ENCODE results near the gene GARIN6.
"Not testable (repeated sequence)": the region's sequence is repeated elsewhere in the genome, so short reads cannot be mapped to it uniquely, and the experiment has no call there.

The GARIN6 gene

GRCh38 chr12:99647453-99647852 lies at the start of gene GARIN6:
Gene GARIN6 (plus strand): TSS chr12:99647753. CDS start chr12:99648175, 422 bp downstream.
- DNase-seq: no peak

GRCh38 chr12:99598785-99599184 lies 48.8 kb upstream of the GARIN6 start:
- DNase-seq: no peak

GRCh38 chr12:99600388-99600787 lies 47.2 kb upstream of the GARIN6 start:
- no peak for DNase-seq

- DNase-seq: no peak
Observed at GRCh38 chr12:99609455-99610181, 37.9 kb upstream of the GARIN6 start.

- DNase-seq: no peak
Observed at GRCh38 chr12:99611117-99611516, 36.4 kb upstream of the GARIN6 start.

GRCh38 chr12:99611599-99611998 lies 36.0 kb upstream of the GARIN6 start:
- DNase-seq: no peak

GRCh38 chr12:99618657-99619056 lies 28.9 kb upstream of the GARIN6 start:
- no peak for DNase-seq

- DNase-seq: no peak
Observed at GRCh38 chr12:99619389-99620158, 28.0 kb upstream of the GARIN6 start.

- no peak for DNase-seq
Observed at GRCh38 chr12:99620159-99620479, 27.4 kb upstream of the GARIN6 start.

- not testable (repeated sequence) for DNase-seq
Observed at GRCh38 chr12:99624591-99624990, 23.0 kb upstream of the GARIN6 start.

- DNase-seq: no peak
Observed at GRCh38 chr12:99627459-99627858, 20.1 kb upstream of the GARIN6 start.

GRCh38 chr12:99644629-99645028 lies 2.9 kb upstream of the GARIN6 start:
- DNase-seq: no peak

- no peak for DNase-seq
Observed at GRCh38 chr12:99648183-99648582, 630 bp downstream of the GARIN6 start.

GRCh38 chr12:99649551-99649950 lies 2.0 kb downstream of the GARIN6 start:
- DNase-seq: no peak

GRCh38 chr12:99658671-99659349 lies 11.3 kb downstream of the GARIN6 start:
- DNase-seq: no peak

- DNase-seq: no peak
Observed at GRCh38 chr12:99670635-99671034, 23.1 kb downstream of the GARIN6 start.

- no peak for DNase-seq
Observed at GRCh38 chr12:99680276-99680675, 32.7 kb downstream of the GARIN6 start.

GRCh38 chr12:99686142-99686541 lies 38.6 kb downstream of the GARIN6 start:
- no peak for DNase-seq

GRCh38 chr12:99695050-99695449 lies 47.5 kb downstream of the GARIN6 start:
- DNase-seq: no peak
